Colonic mucosa (tissue), 4 donors: Measurements from ENCODE around the gene LTBP3. TPM values are rescaled to one million over a fixed set of nuclear protein-coding genes. Genes with fewer than 3 reads are reported as not detected.
"Not testable (repeated sequence)": the region's sequence is repeated elsewhere in the genome, so short reads cannot be mapped to it uniquely, and the experiment has no call there.

Experiments used
- DNase-seq: peaks from one replicate; pipeline ENCODE4 v3.0.0-alpha.2; 2020
- H3K27ac ChIP-seq: fragments of 200-600 bp; one replicate; pipeline ENCODE4 v1.8.0; 2021
- H3K27me3 ChIP-seq: fragments of 200-600 bp; one replicate; pipeline ENCODE4 v1.8.0; 2021
- H3K36me3 ChIP-seq: fragments of 200-600 bp; one replicate; pipeline ENCODE4 v1.8.0; 2021
- H3K4me1 ChIP-seq: fragments of 200-600 bp; one replicate; pipeline ENCODE4 v1.8.0; 2021; ENCODE audit warnings: mild to moderate bottlenecking
- H3K4me3 ChIP-seq: fragments of 200-600 bp; one replicate; pipeline ENCODE4 v1.8.0; 2021
- H3K9ac ChIP-seq, 2 donors: one replicate each; pipeline ENCODE4 v1.7.0; 2013; ENCODE audit warnings: control low read depth in 2 of 2, low read depth in 2 of 2, low read length in 2 of 2
- H3K9me3 ChIP-seq: fragments of 200-600 bp; one replicate; pipeline ENCODE4 v1.8.0; 2021
- intact Hi-C: fragments of 100-400 bp; cut with DNase I; formaldehyde crosslinking; loops from one replicate; pipeline ENCODE4 v1.14.1; 2022
- total RNA-seq, 2 donors: library from RNA; stranded (reverse); fragmentation: NEBNext Ultra II Directional in 1 of 2; extraction: Animal tissue kit (Norgen Biotek cat#: 25700) in 1 of 2; gene quantifications; one replicate each; pipeline ENCODE4 v1.2.1, GENCODE V29; 2021
- TF ChIP-seq, protein P1 (sequence below): fragments of 200-600 bp; IDR thresholded peaks from one replicate; pipeline ENCODE4 v1.8.0; 2022; ENCODE audit warnings: antibody characterized with exemption, mild to moderate bottlenecking
- donor health status: healthy.
- donor health status: DM: no; HTN: no; CAD: no.
- donor health status: DM: no; HTN: no; CAD: no.

Gene LTBP3
- total RNA-seq, 2 donors from 2014 or later = 27.3 to 31.1 TPM

DNA sequence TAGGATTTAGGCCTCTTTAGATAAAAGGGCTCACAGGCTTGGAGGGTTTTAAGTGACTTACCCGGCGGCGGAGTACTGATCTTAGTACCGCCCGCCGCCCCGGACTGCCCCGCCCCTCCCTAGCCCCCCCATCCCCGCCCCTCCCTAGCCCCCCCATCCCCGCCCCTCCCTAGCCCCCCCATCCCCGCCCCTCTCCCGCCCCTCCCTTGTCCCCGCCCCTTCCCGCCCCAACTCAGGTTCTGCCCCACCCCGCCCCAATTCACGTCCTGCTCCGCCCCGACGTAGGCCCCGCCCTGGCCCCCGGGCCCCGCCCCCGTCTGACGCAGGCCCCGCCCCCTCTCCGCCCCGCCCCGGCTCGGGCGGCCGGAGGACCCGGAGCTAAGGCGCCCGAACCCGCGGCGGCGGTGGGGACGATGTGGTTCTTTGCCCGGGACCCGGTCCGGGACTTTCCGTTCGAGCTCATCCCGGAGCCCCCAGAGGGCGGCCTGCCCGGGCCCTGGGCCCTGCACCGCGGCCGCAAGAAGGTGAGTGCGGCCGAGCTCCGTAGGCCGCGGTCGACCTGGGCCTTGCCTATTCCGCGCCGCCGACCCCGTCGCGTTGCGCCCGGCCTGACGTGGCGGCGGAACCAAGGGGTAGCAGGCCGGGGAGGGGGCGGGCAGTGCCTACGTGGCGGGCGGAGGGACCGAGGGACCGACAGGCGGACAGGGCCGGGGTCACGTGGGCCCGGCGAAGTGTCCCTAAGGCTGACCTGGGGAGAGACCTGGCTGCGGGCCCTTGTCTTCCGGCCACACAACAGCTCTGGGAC lies 33.2 kb downstream of the LTBP3 start, which contains the start of gene SCYL1:
SCYL1 (plus strand) TSS at position 343 of the 805 bp plus-strand sequence; CDS start at position 414, 71 bp downstream.
- Histone ChIP-seq H3K9ac (peak within 1 kb of the TSS; percentile 95 to 97), H3K9me3 (no peaks in the 10 kb centered on the region), H3K27me3 (no peaks in the 10 kb centered on the region), H3K4me3 (peak within 1 kb of the TSS; percentile 96), H3K36me3 (no peaks in the 10 kb centered on the region), H3K27ac (peak within 1 kb of the TSS; percentile 83), H3K4me1 (peaks cover 13% of the 10 kb centered on the region)
- intact Hi-C loops = no loop called here
- peak; percentile 84 for DNase-seq
- TF ChIP-seq, protein P1, sequence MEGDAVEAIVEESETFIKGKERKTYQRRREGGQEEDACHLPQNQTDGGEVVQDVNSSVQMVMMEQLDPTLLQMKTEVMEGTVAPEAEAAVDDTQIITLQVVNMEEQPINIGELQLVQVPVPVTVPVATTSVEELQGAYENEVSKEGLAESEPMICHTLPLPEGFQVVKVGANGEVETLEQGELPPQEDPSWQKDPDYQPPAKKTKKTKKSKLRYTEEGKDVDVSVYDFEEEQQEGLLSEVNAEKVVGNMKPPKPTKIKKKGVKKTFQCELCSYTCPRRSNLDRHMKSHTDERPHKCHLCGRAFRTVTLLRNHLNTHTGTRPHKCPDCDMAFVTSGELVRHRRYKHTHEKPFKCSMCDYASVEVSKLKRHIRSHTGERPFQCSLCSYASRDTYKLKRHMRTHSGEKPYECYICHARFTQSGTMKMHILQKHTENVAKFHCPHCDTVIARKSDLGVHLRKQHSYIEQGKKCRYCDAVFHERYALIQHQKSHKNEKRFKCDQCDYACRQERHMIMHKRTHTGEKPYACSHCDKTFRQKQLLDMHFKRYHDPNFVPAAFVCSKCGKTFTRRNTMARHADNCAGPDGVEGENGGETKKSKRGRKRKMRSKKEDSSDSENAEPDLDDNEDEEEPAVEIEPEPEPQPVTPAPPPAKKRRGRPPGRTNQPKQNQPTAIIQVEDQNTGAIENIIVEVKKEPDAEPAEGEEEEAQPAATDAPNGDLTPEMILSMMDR = no peak

DNA sequence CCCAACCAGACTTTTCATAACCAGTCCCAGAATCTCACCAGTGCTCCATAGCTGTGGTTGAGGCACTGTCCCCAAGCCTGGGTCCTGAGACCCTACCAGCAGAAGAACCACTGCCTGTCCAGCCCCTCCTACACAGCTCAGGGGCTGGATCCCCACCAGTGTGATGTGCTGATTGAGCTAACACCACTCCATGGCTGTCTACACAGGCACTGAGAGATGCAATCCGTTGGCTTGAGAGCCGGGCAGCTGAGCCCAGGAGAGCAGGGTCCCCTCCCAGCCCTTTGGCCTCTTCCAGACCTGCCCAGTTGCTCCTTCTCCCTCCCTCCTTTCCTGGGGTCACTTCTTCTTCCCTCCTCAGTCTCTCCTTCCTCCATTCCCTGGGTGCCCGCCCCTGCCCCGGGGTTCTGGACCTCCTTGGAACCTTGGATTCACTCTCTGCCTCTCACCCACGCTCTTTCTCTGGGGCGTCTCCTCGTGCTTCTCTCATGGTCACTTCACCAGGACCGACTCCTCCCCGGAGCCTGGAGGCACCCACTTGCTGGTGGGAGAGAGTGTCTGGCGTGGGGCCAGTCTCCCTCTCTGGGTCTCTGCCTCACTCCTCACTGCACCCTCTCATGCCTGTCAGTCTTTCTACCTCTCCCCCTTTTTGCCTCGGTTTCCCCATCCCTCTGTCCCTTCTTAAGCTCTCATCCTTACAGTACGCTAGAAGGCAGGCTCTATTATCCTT lies 34.0 kb downstream of the LTBP3 start:
- H3K4me1 ChIP-seq = peaks cover 13% of the 10 kb centered on the region
- no peaks in the 10 kb centered on the region for H3K36me3 ChIP-seq
- intact Hi-C loops = no loop called here
- no peaks in the 10 kb centered on the region for H3K27me3 ChIP-seq
- no peaks in the 10 kb centered on the region for H3K9me3 ChIP-seq
- peak; percentile 52 for DNase-seq
- H3K9ac ChIP-seq = peak overlapping the region; percentile 36 to 68
- H3K27ac ChIP-seq = peak overlapping the region; percentile 55
- TF ChIP-seq, protein P1 = no peak
- no peak overlapping the region for H3K4me3 ChIP-seq

DNA sequence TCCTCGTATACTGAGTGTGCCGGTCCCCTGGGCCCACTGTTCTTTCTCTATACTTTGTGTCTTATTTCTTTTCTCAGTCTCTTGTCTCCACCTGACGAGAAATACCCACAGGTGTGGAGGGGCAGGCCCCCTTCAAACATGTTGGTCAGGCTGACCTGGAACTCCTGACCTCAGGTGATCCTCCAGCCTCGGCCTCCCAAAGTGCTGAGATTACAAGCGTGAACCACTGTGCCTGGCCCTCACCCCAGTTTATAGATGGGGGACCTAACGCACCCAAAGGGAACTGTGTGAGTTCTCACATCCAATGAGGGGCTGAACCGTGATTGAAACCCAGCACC lies 34.6 kb downstream of the LTBP3 start:
- intact Hi-C loops, H3K36me3 ChIP-seq, H3K9me3 ChIP-seq, H3K27me3 ChIP-seq, DNase-seq: not testable (repeated sequence)
- Histone ChIP-seq H3K27ac (peak overlapping the region; percentile 55), H3K9ac (peak overlapping the region in 1 of 2 donors; percentile 68), H3K4me1 (peaks cover 13% of the 10 kb centered on the region), H3K4me3 (peak overlapping the region; percentile 7)

DNA sequence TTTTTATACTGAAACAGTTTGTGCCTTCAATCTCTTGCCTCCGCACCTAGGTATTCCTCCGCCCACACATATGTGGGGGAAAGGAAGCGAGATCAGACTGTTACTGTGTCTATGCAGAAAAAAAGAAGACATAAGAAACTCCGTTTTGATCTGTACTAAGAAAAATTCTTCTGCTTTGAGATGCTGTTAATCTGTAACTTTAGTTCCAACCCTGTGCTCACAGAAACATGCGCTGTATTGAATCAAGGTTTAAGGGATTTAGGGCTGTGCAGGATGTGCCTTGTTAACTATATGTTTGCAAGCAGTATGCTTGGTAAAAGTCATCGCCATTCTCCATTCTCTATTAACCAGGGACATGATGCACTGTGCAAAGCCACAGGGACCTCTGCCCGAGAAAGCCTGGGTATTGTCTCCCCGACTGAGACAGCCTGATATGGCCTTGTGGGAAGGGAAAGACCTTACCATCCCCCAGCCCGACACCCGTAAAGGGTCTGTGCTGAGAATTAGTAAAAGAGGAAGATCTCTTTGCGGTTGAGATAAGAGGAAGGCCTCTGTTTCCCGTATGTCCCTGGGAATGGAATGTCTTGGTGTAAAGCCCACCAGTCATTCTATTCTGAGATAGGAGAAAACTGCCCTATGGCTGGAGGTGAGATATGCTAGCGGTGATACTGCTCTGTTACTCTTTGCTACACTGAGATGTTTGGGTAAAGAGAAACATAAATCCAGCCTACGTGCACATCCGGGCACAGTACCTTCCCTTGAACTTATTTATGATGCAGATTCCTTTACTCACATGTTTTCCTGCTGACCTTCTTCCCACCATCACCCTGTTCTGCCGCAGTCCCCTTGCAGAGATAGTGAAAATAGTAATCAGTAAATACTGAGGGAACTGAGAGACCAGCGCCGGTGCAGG lies 35.2 kb downstream of the LTBP3 start:
- H3K27ac ChIP-seq, H3K9me3 ChIP-seq, H3K27me3 ChIP-seq, H3K9ac ChIP-seq, DNase-seq, H3K36me3 ChIP-seq, intact Hi-C loops: not testable (repeated sequence)
- H3K4me1 ChIP-seq = peaks cover 13% of the 10 kb centered on the region
- peak overlapping the region; percentile 7 for H3K4me3 ChIP-seq

- H3K27me3 ChIP-seq, H3K9ac ChIP-seq, H3K9me3 ChIP-seq, intact Hi-C loops, H3K4me3 ChIP-seq, H3K36me3 ChIP-seq, H3K27ac ChIP-seq, DNase-seq: not testable (repeated sequence)
- peaks cover 13% of the 10 kb centered on the region for H3K4me1 ChIP-seq
These were observed 36.2 kb downstream of the LTBP3 start for GRCh38 chr11:65521777-65522521.

DNA sequence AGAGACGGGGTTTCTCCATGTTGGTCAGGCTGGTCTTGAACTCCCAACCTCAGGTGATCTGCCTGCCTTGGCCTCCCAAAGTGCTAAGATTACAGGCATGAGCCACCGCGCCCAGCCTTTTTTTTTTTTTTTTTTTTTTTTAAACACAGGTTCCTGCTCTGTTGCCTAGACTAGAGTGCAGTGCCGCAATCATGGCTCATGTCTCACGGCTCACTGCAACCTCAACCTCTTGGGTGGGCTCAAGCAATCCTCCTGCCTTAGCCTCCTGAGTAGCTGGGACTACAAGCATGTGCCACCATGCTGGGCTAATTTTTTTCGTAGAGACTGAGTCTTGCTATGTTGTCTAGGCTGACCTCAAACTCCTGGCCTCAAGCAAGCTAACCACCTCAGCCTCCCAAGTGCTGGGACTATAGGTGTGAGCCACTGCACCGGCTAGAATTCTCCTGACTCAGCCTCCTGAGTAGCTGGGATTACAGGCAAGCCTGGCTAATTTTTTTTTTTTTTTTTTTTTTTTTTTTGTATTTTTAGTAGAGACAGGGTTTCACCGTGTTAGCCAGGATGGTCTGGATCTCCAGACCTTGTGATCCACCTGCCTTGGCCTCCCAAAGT lies 39.1 kb downstream of the LTBP3 start:
- not testable (repeated sequence) for H3K27me3 ChIP-seq, H3K27ac ChIP-seq, H3K9me3 ChIP-seq, H3K36me3 ChIP-seq, H3K4me3 ChIP-seq, H3K9ac ChIP-seq, H3K4me1 ChIP-seq, DNase-seq
- intact Hi-C loops = loop anchor here (10.0 kb wide), 1 partner anchor 234 kb away; no protein-coding TSS in a partner anchor
